OCI-LY1 (cell line): ENCODE data around the gene SEMA5A.

Source experiments
- CTCF ChIP-seq: fragments of 200-600 bp; sonication (generic), shearing (Covaris generic); IDR thresholded peaks from 2 replicates; pipeline ENCODE4 v1.5.1; 2017; ENCODE audit warnings: mild to moderate bottlenecking, antibody characterized with exemption, low read length, moderate library complexity, mixed read lengths
- EZH2 ChIP-seq: fragments of 200-600 bp; sonication (generic), shearing (Covaris generic); IDR thresholded peaks from 2 replicates; pipeline ENCODE4 v1.8.0; 2017; ENCODE audit warnings: borderline replicate concordance, mixed run types, mild to moderate bottlenecking, antibody characterized with exemption, low read length, moderate library complexity, mixed read lengths

GRCh38 chr5:9125852-9126251 lies 420.0 kb downstream of the SEMA5A start:
- TF ChIP-seq CTCF, result no peak
- no peak for TF ChIP-seq EZH2
